ENCODE data around the gene ANKH.

- TF ChIP-seq CTCF (IDR thresholded peaks at IDR 0.05) (no peak), POLR2A (IDR thresholded peaks at IDR 0.05) (no peak)
These were observed 10.3 kb downstream of the ANKH start for GRCh38 chr5:14861123-14861765.
